Kidney capillary endothelial cell (primary cell): ENCODE measurements around the gene PPP2R1B.
"Not testable (repeated sequence)": the region's sequence is repeated elsewhere in the genome, so short reads cannot be mapped to it uniquely, and the experiment has no call there.

Experiments
- DNase-seq: peaks from one replicate; pipeline ENCODE4 v3.0.0-alpha.2; 2018; ENCODE audit warnings: low spot score

Gene PPP2R1B

GRCh38 chr11:111782109-111782741 lies 16.0 kb upstream of the PPP2R1B start:
- DNase-seq: no peak

GRCh38 chr11:111779118-111779517 lies 12.9 kb upstream of the PPP2R1B start:
- DNase-seq: no peak

- DNase-seq: no peak
These were observed 11.9 kb upstream of the PPP2R1B start for GRCh38 chr11:111778047-111778558.

- DNase-seq: peak; percentile 62
These were observed 11.2 kb upstream of the PPP2R1B start for GRCh38 chr11:111777094-111778046.

GRCh38 chr11:111776398-111777093 lies 10.4 kb upstream of the PPP2R1B start:
- DNase-seq: no peak

- no peak for DNase-seq
These were observed 8.9 kb upstream of the PPP2R1B start for GRCh38 chr11:111774955-111775710.

- DNase-seq: no peak
These were observed 6.3 kb upstream of the PPP2R1B start for GRCh38 chr11:111772535-111772934.

- DNase-seq: not testable (repeated sequence)
These were observed 5.0 kb upstream of the PPP2R1B start for GRCh38 chr11:111771205-111771604.

GRCh38 chr11:111770581-111771134 lies 4.5 kb upstream of the PPP2R1B start:
- DNase-seq: no peak

- DNase-seq: peak; percentile 20
These were observed 599 bp upstream of the PPP2R1B start for GRCh38 chr11:111766834-111767142.

- peak; percentile 10 for DNase-seq
These were observed 737 bp downstream of the PPP2R1B start for GRCh38 chr11:111765320-111765983.

GRCh38 chr11:111764621-111765020 lies 1.6 kb downstream of the PPP2R1B start:
- DNase-seq: no peak

GRCh38 chr11:111762981-111763643 lies 3.1 kb downstream of the PPP2R1B start:
- DNase-seq: no peak

- no peak for DNase-seq
These were observed 3.7 kb downstream of the PPP2R1B start for GRCh38 chr11:111762526-111762925.

GRCh38 chr11:111761036-111761435 lies 5.2 kb downstream of the PPP2R1B start:
- no peak for DNase-seq

- DNase-seq: peak; percentile 20
These were observed 6.3 kb downstream of the PPP2R1B start for GRCh38 chr11:111759778-111760407.

GRCh38 chr11:111759376-111759775 lies 6.8 kb downstream of the PPP2R1B start:
- no peak for DNase-seq

GRCh38 chr11:111756097-111756496 lies 10.1 kb downstream of the PPP2R1B start:
- DNase-seq: no peak

- DNase-seq: no peak
These were observed 16.5 kb downstream of the PPP2R1B start for GRCh38 chr11:111749646-111750045.
